H9 (cell line): Measurements from ENCODE around the gene SNX33. TPM values are rescaled to one million over a fixed set of nuclear protein-coding genes. Genes with fewer than 3 reads are reported as not detected.
A peak's percentile ranks its signal among the peaks of the same experiment; 100 is the strongest.
"Not testable (repeated sequence)": the region's sequence is repeated elsewhere in the genome, so short reads cannot be mapped to it uniquely, and the experiment has no call there.

Experiments used
- DNase-seq: peaks from one replicate; pipeline ENCODE4 v3.0.0-alpha.2; 2017
- H2AFZ ChIP-seq: one replicate; pipeline ENCODE4 v1.6.1; 2013; ENCODE audit warnings: mild to moderate bottlenecking, low read length, control low read depth, moderate library complexity
- H2AK5ac ChIP-seq: 2 replicates; pipeline ENCODE4 v1.6.1; 2013; ENCODE audit warnings: low read length, control low read depth, mixed read lengths; ENCODE audit not compliant: insufficient read length
- H2BK120ac ChIP-seq: one replicate; pipeline ENCODE4 v1.6.1; 2013; ENCODE audit warnings: low read depth, mild to moderate bottlenecking, low read length, control low read depth, inconsistent platforms; ENCODE audit not compliant: poor library complexity, severe bottlenecking
- H2BK12ac ChIP-seq: 2 replicates; pipeline ENCODE4 v1.6.1; 2013; ENCODE audit warnings: low read length, control low read depth, mixed read lengths, low read depth; ENCODE audit not compliant: insufficient read length
- H2BK15ac ChIP-seq: 2 replicates; pipeline ENCODE4 v1.6.1; 2013; ENCODE audit warnings: low read depth, low read length, control low read depth
- H2BK20ac ChIP-seq: one replicate; pipeline ENCODE4 v1.6.1; 2013; ENCODE audit warnings: low read depth, mild to moderate bottlenecking, low read length, control low read depth, inconsistent platforms; ENCODE audit not compliant: poor library complexity, severe bottlenecking
- H2BK5ac ChIP-seq: 2 replicates; pipeline ENCODE4 v1.6.1; 2013; ENCODE audit warnings: low read length, control low read depth, mixed read lengths; ENCODE audit not compliant: insufficient read length
- H3K14ac ChIP-seq: 2 replicates; pipeline ENCODE4 v1.6.1; 2013; ENCODE audit warnings: low read length, control low read depth; ENCODE audit not compliant: insufficient read depth
- H3K18ac ChIP-seq: 2 replicates; pipeline ENCODE4 v1.6.1; 2013; ENCODE audit warnings: low read depth, mild to moderate bottlenecking, mixed read lengths, low read length, control low read depth; ENCODE audit not compliant: insufficient read length
- H3K23ac ChIP-seq: 2 replicates; pipeline ENCODE4 v1.6.1; 2013; ENCODE audit warnings: low read length, control low read depth, mixed read lengths, low read depth; ENCODE audit not compliant: insufficient read length
- H3K23me2 ChIP-seq: 2 replicates; pipeline ENCODE4 v1.6.1; 2013; ENCODE audit warnings: low read depth, mild to moderate bottlenecking, mixed read lengths, low read length, control low read depth; ENCODE audit not compliant: insufficient read length, poor library complexity, severe bottlenecking
- H3K27ac ChIP-seq: 2 replicates; pipeline ENCODE4 v1.5.1; 2013; ENCODE audit warnings: low read length, control low read depth, mixed read lengths, low read depth; ENCODE audit not compliant: insufficient read length
- H3K27me3 ChIP-seq: 2 replicates; pipeline ENCODE4 v1.6.1; 2013; ENCODE audit warnings: low read length, control low read depth, inconsistent platforms; ENCODE audit not compliant: insufficient read depth
- H3K4ac ChIP-seq: 2 replicates; pipeline ENCODE4 v1.6.1; 2013; ENCODE audit warnings: low read depth, mild to moderate bottlenecking, control low read depth, inconsistent platforms, low read length, moderate library complexity
- H3K4me1 ChIP-seq: 2 replicates; pipeline ENCODE4 v1.6.1; 2013; ENCODE audit warnings: low read length, control low read depth, inconsistent platforms; ENCODE audit not compliant: insufficient read depth
- H3K4me2 ChIP-seq: 2 replicates; pipeline ENCODE4 v1.6.1; 2013; ENCODE audit warnings: low read length, control low read depth, mixed read lengths; ENCODE audit not compliant: insufficient read length, insufficient read depth
- H3K56ac ChIP-seq: 2 replicates; pipeline ENCODE4 v1.6.1; 2013; ENCODE audit warnings: low read depth, mild to moderate bottlenecking, mixed read lengths, low read length, control low read depth; ENCODE audit not compliant: insufficient read length
- H3K79me1 ChIP-seq: 2 replicates; pipeline ENCODE4 v1.6.1; 2013; ENCODE audit warnings: low read depth, mild to moderate bottlenecking, moderate library complexity, low read length, control low read depth, inconsistent platforms; ENCODE audit not compliant: insufficient read depth, poor library complexity, severe bottlenecking
- H3K79me2 ChIP-seq: 2 replicates; pipeline ENCODE4 v1.6.1; 2013; ENCODE audit warnings: low read length, control low read depth, inconsistent platforms; ENCODE audit not compliant: insufficient read depth
- H3K9ac ChIP-seq: 2 replicates; pipeline ENCODE4 v1.6.1; 2013; ENCODE audit warnings: low read length, control low read depth, mixed read lengths; ENCODE audit not compliant: insufficient read length; ENCODE audit errors: extremely low read depth
- H3K9me3 ChIP-seq: one replicate; pipeline ENCODE4 v1.6.1; 2013; ENCODE audit warnings: low read depth, low read length, inconsistent platforms; ENCODE audit not compliant: control insufficient read depth
- H3T11ph ChIP-seq: one replicate; pipeline ENCODE4 v1.6.1; 2013; ENCODE audit warnings: mild to moderate bottlenecking, low read length, control low read depth, inconsistent platforms
- H4K20me1 ChIP-seq: one replicate; pipeline ENCODE4 v1.6.1; 2013; ENCODE audit not compliant: control insufficient read depth, insufficient read length, insufficient read depth
- H4K5ac ChIP-seq: 2 replicates; pipeline ENCODE4 v1.6.1; 2013; ENCODE audit warnings: low read depth, mild to moderate bottlenecking, mixed read lengths, low read length, control low read depth; ENCODE audit not compliant: insufficient read length
- H4K8ac ChIP-seq: replicated peaks from 2 replicates; pipeline ENCODE4 v1.6.1; 2013; ENCODE audit warnings: low read length, control low read depth, mixed read lengths, low read depth; ENCODE audit not compliant: insufficient read length
- H4K91ac ChIP-seq: 2 replicates; pipeline ENCODE4 v1.6.1; 2013; ENCODE audit warnings: low read depth, mild to moderate bottlenecking, moderate library complexity, mixed read lengths, low read length, control low read depth; ENCODE audit not compliant: insufficient read length
- H3K27ac Mint-ChIP-seq, 3 experiments: 2 replicates in 2 of 3; 3 replicates in 1 of 3; pipeline ENCODE4 v1.8.0; 2020 to 2021; ENCODE audit warnings: mixed read lengths in 3 of 3, mild to moderate bottlenecking in 1 of 3, moderate library complexity in 1 of 3
- H3K27me3 Mint-ChIP-seq: 2 replicates; pipeline ENCODE4 v1.8.0; 2021; ENCODE audit warnings: low read depth, mild to moderate bottlenecking, moderate library complexity, mixed read lengths
- H3K36me3 Mint-ChIP-seq, 3 experiments: 2 replicates in 2 of 3; 3 replicates in 1 of 3; pipeline ENCODE4 v1.8.0; 2020 to 2021; ENCODE audit warnings: low read depth in 3 of 3, mixed read lengths in 3 of 3; ENCODE audit not compliant: insufficient read depth in 1 of 3
- H3K4me1 Mint-ChIP-seq, 2 experiments: 2 replicates each; pipeline ENCODE4 v1.8.0; 2020; ENCODE audit warnings: mixed read lengths in 2 of 2
- H3K4me3 Mint-ChIP-seq, 2 experiments: 2 replicates in 1 of 2; 3 replicates in 1 of 2; pipeline ENCODE4 v1.8.0; 2020 to 2021; ENCODE audit warnings: mild to moderate bottlenecking in 2 of 2, mixed read lengths in 2 of 2, moderate library complexity in 1 of 2
- H3K9me3 Mint-ChIP-seq, 2 experiments: 2 replicates in 1 of 2; 3 replicates in 1 of 2; pipeline ENCODE4 v1.8.0; 2020; ENCODE audit warnings: mild to moderate bottlenecking in 2 of 2, mixed read lengths in 2 of 2, moderate library complexity in 1 of 2
- WGBS: extraction: QIAGEN DNeasy Blood & Tissue Kit; methylation state at CpG from one replicate; pipeline ENCODE4 v1.1.7; 2013; ENCODE audit warnings: missing lambda C conversion rate, low lambda C conversion rate, mixed read lengths; ENCODE audit not compliant: insufficient read length; ENCODE audit errors: extremely low coverage; 5-methylcytosine and 5-hydroxymethylcytosine counted together
- total RNA-seq: library from RNA; stranded (reverse); gene quantifications from 2 replicates; pipeline ENCODE4 v1.2.1, GENCODE V29; 2021
- TF ChIP-seq, protein P1 (sequence below): fragments of 200-600 bp; sonication (generic); conservative IDR thresholded peaks from 3 replicates; pipeline ENCODE4 v1.8.0; 2021; ENCODE audit warnings: antibody characterized with exemption, mild to moderate bottlenecking

Gene SNX33
- total RNA-seq, 1 experiment from 2014 or later: 17.7 TPM

DNA sequence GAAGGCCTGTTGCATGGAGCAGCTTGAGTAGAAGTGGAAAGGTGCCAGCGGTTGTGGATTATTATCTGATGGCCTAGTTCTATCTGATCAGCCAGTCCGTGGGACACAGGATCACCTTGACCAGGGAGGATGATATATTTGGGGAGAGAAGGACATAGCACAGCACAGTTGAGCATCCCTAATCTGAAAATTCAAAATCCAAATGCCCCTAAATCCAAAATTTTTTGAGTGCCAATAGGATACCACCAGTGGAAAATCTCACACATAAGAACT lies 58.9 kb downstream of the SNX33 start:
- no peak overlapping the region for H4K8ac ChIP-seq
- no peaks in the 10 kb centered on the region for H3K23me2 ChIP-seq
- no peak overlapping the region for H4K5ac ChIP-seq
- H2BK15ac ChIP-seq: no peak overlapping the region
- Mint-ChIP-seq H3K36me3 (no peaks in the 10 kb centered on the region), H3K27ac (0 out of 7 replicates have a peak overlapping the region, but pooled peaks of 1 of the 3 experiments have one; percentile 9), H3K27me3 (peaks cover 5% of the 10 kb centered on the region), H3K9me3 (no peaks in the 10 kb centered on the region; a peak in 1 of 5 replicates), H3K4me1 (peaks cover 2 to 18% of the 10 kb centered on the region in 2 experiments), H3K4me3 (peak overlapping the region in 1 of 2 experiments; percentile 9; a peak in 1 of 5 replicates)
- H2AK5ac ChIP-seq: no peak overlapping the region
- H4K20me1 ChIP-seq: no peaks in the 10 kb centered on the region
- H3K4me1 ChIP-seq: no peaks in the 10 kb centered on the region; the same call in 1 of the 2 replicates
- no peaks in the 10 kb centered on the region for H3K79me2 ChIP-seq
- TF ChIP-seq, protein P1, sequence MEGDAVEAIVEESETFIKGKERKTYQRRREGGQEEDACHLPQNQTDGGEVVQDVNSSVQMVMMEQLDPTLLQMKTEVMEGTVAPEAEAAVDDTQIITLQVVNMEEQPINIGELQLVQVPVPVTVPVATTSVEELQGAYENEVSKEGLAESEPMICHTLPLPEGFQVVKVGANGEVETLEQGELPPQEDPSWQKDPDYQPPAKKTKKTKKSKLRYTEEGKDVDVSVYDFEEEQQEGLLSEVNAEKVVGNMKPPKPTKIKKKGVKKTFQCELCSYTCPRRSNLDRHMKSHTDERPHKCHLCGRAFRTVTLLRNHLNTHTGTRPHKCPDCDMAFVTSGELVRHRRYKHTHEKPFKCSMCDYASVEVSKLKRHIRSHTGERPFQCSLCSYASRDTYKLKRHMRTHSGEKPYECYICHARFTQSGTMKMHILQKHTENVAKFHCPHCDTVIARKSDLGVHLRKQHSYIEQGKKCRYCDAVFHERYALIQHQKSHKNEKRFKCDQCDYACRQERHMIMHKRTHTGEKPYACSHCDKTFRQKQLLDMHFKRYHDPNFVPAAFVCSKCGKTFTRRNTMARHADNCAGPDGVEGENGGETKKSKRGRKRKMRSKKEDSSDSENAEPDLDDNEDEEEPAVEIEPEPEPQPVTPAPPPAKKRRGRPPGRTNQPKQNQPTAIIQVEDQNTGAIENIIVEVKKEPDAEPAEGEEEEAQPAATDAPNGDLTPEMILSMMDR: no peak
- H3K18ac ChIP-seq: no peak overlapping the region
- H2BK20ac ChIP-seq: no peak overlapping the region
- H3K23ac ChIP-seq: no peak overlapping the region
- WGBS: no CpG with 5 or more reads among the region's 2 CpGs
- H3K14ac ChIP-seq: no peak overlapping the region
- H4K91ac ChIP-seq: no peak overlapping the region
- no peak overlapping the region for H2BK12ac ChIP-seq
- no peak overlapping the region for H2BK120ac ChIP-seq
- no peak for DNase-seq
- H2BK5ac ChIP-seq: no peak overlapping the region
- no peak overlapping the region for H3T11ph ChIP-seq
- H2AFZ ChIP-seq: no peak overlapping the region
- no peaks in the 10 kb centered on the region for H3K9me3 ChIP-seq
- H3K27ac ChIP-seq: no peak overlapping the region
- H3K9ac ChIP-seq: no peak overlapping the region
- H3K4me2 ChIP-seq: no peak overlapping the region
- H3K4ac ChIP-seq: no peak overlapping the region
- no peaks in the 10 kb centered on the region for H3K27me3 ChIP-seq
- H3K79me1 ChIP-seq: no peaks in the 10 kb centered on the region
- H3K56ac ChIP-seq: no peak overlapping the region

- H4K91ac ChIP-seq, H3K27me3 ChIP-seq, H2BK120ac ChIP-seq, H2AK5ac ChIP-seq, H2BK15ac ChIP-seq, H3K9ac ChIP-seq, H3K56ac ChIP-seq, H3K9me3 ChIP-seq, H4K20me1 ChIP-seq, H3K4me1 ChIP-seq, H3K23me2 ChIP-seq, H3K79me2 ChIP-seq, H3K36me3 Mint-ChIP-seq, H3K4ac ChIP-seq, H3K4me2 ChIP-seq, DNase-seq, H3K4me3 Mint-ChIP-seq, H3K9me3 Mint-ChIP-seq, H2BK20ac ChIP-seq, H2BK5ac ChIP-seq, H2BK12ac ChIP-seq, H3K27ac ChIP-seq, H3K23ac ChIP-seq, H3K14ac ChIP-seq, H3K79me1 ChIP-seq, H3K18ac ChIP-seq, H4K5ac ChIP-seq, H2AFZ ChIP-seq, H4K8ac ChIP-seq, H3K27ac Mint-ChIP-seq, H3T11ph ChIP-seq: not testable (repeated sequence)
- Mint-ChIP-seq H3K4me1 (peaks cover 12 to 29% of the 10 kb centered on the region in 2 experiments), H3K27me3 (peaks cover 20% of the 10 kb centered on the region)
- WGBS: no CpG with 5 or more reads among the region's 15 CpGs
Measured at GRCh38 chr15:75709458-75709857, 61.7 kb downstream of the SNX33 start.
